Brain microvascular endothelial cell (primary cell): ENCODE measurements around the gene LRP1B.

Experiments used
- DNase-seq: peaks from one replicate; pipeline ENCODE4 v3.0.0-alpha.2; 2020
- H3K27ac ChIP-seq: fragments of 250-450 bp; sonication (Bioruptor Pico); 2 replicates; pipeline ENCODE4 v1.5.1; 2020; ENCODE audit warnings: mild to moderate bottlenecking, moderate library complexity
- H3K27me3 ChIP-seq: fragments of 250-450 bp; sonication (Bioruptor Pico); replicated peaks from 2 replicates; pipeline ENCODE4 v1.5.1; 2020; ENCODE audit warnings: mild to moderate bottlenecking
- H3K36me3 ChIP-seq: fragments of 250-450 bp; sonication (Bioruptor Pico); replicated peaks from 2 replicates; pipeline ENCODE4 v1.5.1; 2020; ENCODE audit warnings: mild to moderate bottlenecking
- H3K4me3 ChIP-seq: 2 replicates; pipeline ENCODE4 v1.5.1; 2011; ENCODE audit warnings: low read depth, mild to moderate bottlenecking, control low read depth, low read length, moderate library complexity
- in situ Hi-C: cut with HindIII; loops from 2 replicates; pipeline ENCODE4 v1.10.0; 2017; ENCODE audit warnings: low sequenced_read_pairs, low pct_ligation_motif_present
- TF ChIP-seq, protein P1 (sequence below): IDR thresholded peaks from 2 replicates; pipeline ENCODE4 v1.5.1; 2011; ENCODE audit warnings: low read depth, mild to moderate bottlenecking, moderate library complexity, low read length, control low read depth, inconsistent platforms; ENCODE audit errors: missing control alignments

The LRP1B gene

GRCh38 chr2:141162314-141162713, 968.5 kb downstream of the LRP1B start:
- in situ Hi-C loops = no loop called here
- Histone ChIP-seq H3K27ac (no peak overlapping the region), H3K27me3 (no peaks in the 10 kb centered on the region), H3K36me3 (no peaks in the 10 kb centered on the region), H3K4me3 (no peak overlapping the region)
- TF ChIP-seq, protein P1, sequence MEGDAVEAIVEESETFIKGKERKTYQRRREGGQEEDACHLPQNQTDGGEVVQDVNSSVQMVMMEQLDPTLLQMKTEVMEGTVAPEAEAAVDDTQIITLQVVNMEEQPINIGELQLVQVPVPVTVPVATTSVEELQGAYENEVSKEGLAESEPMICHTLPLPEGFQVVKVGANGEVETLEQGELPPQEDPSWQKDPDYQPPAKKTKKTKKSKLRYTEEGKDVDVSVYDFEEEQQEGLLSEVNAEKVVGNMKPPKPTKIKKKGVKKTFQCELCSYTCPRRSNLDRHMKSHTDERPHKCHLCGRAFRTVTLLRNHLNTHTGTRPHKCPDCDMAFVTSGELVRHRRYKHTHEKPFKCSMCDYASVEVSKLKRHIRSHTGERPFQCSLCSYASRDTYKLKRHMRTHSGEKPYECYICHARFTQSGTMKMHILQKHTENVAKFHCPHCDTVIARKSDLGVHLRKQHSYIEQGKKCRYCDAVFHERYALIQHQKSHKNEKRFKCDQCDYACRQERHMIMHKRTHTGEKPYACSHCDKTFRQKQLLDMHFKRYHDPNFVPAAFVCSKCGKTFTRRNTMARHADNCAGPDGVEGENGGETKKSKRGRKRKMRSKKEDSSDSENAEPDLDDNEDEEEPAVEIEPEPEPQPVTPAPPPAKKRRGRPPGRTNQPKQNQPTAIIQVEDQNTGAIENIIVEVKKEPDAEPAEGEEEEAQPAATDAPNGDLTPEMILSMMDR = no peak
- DNase-seq = no peak

- Histone ChIP-seq H3K27me3 (no peaks in the 10 kb centered on the region), H3K36me3 (no peaks in the 10 kb centered on the region), H3K4me3 (no peak overlapping the region), H3K27ac (no peak overlapping the region)
- TF ChIP-seq, protein P1 = no peak
- no peak for DNase-seq
- in situ Hi-C loops = no loop called here
These were observed 979.1 kb downstream of the LRP1B start for GRCh38 chr2:141151611-141152286.

DNA sequence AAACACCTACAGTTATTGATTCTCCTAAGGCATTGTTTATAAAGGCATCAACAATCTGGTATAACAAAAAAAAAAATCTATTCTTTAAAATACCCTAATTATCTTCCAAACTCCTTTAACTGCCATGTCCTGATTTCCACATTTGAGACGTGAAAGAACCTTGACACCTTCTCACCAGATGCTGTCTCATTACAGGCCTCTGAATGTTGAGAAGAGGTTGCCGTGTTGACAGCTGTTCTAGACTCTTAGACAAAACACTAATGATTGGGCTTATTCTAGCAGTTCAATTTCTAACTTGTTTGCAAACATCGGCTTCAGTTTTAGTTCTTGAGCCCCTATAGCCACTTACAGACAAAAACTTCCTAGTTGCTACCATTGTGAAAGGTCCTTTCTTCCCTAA, 988.8 kb downstream of the LRP1B start:
- no peak for DNase-seq
- H3K4me3 ChIP-seq = no peak overlapping the region
- in situ Hi-C loops = no loop called here
- H3K27ac ChIP-seq = no peak overlapping the region
- no peaks in the 10 kb centered on the region for H3K36me3 ChIP-seq
- TF ChIP-seq, protein P1 = no peak
- no peaks in the 10 kb centered on the region for H3K27me3 ChIP-seq

- in situ Hi-C loops = no loop called here
- Histone ChIP-seq H3K36me3 (no peaks in the 10 kb centered on the region), H3K27me3 (no peaks in the 10 kb centered on the region), H3K27ac (no peak overlapping the region), H3K4me3 (no peak overlapping the region)
- no peak for DNase-seq
- TF ChIP-seq, protein P1 = no peak
These were observed 993.6 kb downstream of the LRP1B start for GRCh38 chr2:141137122-141137693.

DNA sequence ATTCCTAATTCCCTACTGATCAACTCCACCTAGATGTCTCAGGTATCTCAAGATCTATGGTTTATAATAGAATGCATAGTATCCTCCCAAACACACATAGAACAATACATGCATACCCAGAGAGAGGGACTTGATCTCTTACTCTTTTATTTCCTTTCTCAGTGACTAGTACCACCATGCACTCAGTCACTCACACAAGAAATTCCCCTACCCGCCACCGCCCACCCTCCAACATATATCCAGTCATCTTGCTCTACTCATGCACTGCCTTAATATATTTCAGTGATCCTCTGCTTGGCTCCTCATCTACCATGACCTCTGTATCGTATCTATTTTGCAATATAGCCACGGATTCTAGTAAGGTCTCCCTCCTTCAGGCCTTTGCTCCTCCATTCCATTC, 996.9 kb downstream of the LRP1B start:
- TF ChIP-seq, protein P1 = no peak
- Histone ChIP-seq H3K4me3 (no peak overlapping the region), H3K27ac (no peak overlapping the region), H3K36me3 (no peaks in the 10 kb centered on the region), H3K27me3 (no peaks in the 10 kb centered on the region)
- no peak for DNase-seq
- in situ Hi-C loops = no loop called here

DNA sequence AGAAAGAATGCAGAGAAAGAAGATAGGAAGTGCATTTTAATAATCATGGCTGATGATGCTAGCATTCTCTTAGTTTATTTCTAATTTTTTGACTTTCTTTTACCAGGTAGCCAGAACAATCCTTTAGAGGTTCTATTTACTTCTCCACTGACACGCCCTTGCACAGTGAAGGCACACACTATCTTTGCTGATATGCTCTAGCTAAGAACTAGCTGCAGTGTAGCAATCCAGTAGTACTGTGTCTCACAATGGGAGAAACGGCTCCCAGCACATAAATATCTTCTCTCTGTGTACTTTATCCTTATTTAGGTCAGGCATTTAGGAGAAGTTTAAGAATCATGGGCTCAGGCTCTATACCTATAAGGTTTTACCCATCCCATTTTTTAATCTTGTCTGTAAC, 1005.4 kb downstream of the LRP1B start:
- in situ Hi-C loops = no loop called here
- H3K27me3 ChIP-seq = no peaks in the 10 kb centered on the region
- TF ChIP-seq, protein P1 = no peak
- H3K27ac ChIP-seq = no peak overlapping the region
- H3K36me3 ChIP-seq = no peaks in the 10 kb centered on the region
- no peak overlapping the region for H3K4me3 ChIP-seq
- DNase-seq = no peak
